ENCODE data around the gene BRS3.

DNA sequence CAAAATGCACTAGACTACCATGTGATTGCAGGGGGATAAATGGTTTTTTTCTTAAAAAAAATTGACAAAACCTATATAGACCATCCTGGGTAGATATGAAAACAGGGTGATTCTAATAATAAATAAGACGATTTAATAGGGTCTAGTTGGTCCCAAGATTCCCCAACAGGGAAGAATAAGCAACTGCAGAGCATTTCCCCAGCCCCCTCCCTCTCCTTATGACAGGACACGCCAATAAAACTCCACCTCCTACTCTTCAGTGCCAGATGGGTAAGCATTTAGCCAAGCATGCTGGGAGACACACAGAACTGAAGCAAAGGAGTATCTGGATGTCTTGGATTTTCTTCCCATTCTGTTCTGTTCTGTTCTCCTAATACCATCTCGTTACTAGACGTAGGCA lies at the start of gene BRS3:
- no peak for TF ChIP-seq POLR2A (IDR thresholded peaks at IDR 0.05)
- TF ChIP-seq, protein P1, sequence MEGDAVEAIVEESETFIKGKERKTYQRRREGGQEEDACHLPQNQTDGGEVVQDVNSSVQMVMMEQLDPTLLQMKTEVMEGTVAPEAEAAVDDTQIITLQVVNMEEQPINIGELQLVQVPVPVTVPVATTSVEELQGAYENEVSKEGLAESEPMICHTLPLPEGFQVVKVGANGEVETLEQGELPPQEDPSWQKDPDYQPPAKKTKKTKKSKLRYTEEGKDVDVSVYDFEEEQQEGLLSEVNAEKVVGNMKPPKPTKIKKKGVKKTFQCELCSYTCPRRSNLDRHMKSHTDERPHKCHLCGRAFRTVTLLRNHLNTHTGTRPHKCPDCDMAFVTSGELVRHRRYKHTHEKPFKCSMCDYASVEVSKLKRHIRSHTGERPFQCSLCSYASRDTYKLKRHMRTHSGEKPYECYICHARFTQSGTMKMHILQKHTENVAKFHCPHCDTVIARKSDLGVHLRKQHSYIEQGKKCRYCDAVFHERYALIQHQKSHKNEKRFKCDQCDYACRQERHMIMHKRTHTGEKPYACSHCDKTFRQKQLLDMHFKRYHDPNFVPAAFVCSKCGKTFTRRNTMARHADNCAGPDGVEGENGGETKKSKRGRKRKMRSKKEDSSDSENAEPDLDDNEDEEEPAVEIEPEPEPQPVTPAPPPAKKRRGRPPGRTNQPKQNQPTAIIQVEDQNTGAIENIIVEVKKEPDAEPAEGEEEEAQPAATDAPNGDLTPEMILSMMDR (IDR thresholded peaks at IDR 0.05): no peak
